Left lobe of liver (tissue), 2 donors: ENCODE measurements around the gene NGEF. TPM values are rescaled to one million over a fixed set of nuclear protein-coding genes. Genes with fewer than 3 reads are reported as not detected.

Source experiments
- ATAC-seq: fragments of 200-7000 bp; cut with Tn5 transposase; one replicate; pipeline ENCODE4 v1.9.1; 2020; ENCODE audit warnings: mild to moderate bottlenecking, moderate library complexity
- DNase-seq: peaks from one replicate; pipeline ENCODE4 v3.0.0-alpha.2; 2020; ENCODE audit warnings: low spot score
- total RNA-seq: library from RNA; stranded (reverse); gene quantifications from one replicate; pipeline ENCODE4 v1.2.1, GENCODE V29; 2021
- donor health status: DM: no; HTN: no; CAD: no; lungs with moderate emphysema.
- donor health status: DM: no; HTN: yes; CAD: no.

NGEF gene
- total RNA-seq, 1 donor from 2014 or later, result 23.7 TPM

DNA sequence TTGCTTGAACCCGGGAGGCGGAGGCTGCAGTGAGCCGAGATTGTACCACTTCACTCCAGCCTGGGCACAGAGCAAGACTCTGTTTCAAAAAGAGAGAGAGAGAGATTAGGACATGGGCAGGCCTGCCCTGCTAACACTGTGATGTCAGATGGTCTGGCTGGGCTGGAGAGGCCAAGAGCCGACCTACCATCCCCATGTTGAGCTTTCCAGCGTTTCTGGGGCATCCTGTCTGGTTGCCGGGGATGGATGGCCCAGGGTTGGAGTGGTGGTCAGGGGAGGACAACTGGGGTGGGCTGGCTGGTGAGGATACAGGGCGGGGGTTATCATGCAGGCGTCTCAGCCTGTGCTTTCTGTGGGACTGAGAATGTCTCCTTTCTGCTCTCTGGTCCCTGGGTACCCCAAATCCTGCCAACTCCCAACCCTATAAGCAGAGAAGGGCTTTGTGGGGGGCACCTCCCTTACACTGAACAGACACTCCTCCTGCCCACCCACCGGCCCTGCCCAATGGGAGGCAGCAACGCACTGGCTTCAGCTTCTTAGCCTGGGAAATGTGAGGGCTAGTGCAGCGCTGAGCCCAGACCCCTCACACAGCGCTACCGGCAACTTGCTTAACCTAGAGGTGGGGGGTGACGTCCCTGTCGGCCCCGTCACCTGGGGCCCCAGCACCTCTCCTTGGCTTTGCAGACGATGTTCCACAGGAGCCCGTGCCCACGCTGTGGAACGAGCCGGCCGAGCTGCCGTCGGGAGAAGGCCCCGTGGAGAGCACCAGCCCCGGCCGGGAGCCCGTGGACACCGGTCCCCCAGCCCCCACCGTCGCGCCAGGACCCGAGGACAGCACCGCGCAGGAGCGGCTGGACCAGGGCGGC is 137.6 kb downstream of the NGEF start:
- ATAC-seq, result peak; percentile 23
- no peak for DNase-seq

DNA sequence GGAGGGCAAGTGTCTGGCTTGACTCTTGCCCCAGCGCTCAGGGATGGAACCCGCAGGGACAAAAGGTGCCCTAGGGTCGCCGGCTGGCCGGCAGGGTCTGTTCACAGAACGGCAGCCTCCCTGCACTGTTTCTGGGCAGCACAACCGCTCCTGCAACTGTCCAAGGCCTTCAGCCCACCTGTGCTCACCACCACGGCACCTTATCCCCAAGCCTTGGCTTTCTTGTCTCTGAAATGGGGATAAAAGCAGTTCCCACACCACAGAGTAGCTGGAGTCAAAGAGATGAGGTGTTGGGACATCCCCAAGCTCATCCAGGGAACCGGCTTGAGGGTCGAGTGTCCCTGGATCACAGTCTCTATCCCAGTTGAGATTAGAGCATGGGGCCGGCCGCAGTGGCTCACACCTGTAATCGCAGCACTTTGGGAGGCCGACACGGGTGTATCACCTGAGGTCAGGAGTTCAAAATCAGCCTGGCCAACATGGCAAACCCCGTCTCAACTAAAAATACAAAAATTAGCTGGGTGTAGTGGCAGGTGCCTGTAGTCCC is 138.3 kb downstream of the NGEF start:
- ATAC-seq, result no peak

DNA sequence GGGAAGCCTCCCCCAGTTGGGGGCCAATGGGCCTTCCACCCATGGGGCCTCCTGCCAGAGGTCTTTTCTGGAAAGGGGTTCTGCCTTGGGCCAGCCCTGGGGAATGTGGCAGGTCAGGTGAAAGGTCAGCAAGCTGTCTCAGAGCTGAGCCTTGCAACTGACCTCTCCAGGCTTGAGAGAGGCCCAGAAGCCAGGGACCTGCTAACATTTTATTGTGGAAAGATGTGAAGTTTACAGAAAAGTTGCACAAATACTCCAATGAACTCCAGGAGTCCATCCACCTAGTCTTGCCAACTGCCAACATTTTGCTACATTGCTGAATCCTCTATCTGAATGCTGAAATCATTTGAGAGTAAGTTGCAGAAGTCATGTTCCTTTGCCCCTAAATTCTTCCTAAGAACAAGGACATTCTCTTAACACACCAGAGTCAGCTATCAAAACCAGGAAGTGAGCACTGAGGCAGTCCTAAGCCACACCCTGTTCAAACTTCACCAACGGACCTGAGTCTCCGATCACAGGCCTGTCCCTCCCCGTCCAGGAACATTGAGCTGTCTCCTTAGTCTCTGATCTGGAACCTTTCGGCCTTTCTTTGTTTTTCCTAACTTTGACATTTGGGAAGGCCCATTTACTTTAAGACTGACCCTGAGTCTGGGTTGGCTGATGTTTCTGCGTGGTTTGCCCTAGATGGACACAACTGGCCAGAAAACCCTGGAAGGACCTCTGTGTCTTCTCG is 139.0 kb downstream of the NGEF start:
- DNase-seq (no peak), ATAC-seq (peak; percentile 22)

More for the DNA sequence above, 138.3 kb downstream of the NGEF start:
- DNase-seq, result no peak

DNA sequence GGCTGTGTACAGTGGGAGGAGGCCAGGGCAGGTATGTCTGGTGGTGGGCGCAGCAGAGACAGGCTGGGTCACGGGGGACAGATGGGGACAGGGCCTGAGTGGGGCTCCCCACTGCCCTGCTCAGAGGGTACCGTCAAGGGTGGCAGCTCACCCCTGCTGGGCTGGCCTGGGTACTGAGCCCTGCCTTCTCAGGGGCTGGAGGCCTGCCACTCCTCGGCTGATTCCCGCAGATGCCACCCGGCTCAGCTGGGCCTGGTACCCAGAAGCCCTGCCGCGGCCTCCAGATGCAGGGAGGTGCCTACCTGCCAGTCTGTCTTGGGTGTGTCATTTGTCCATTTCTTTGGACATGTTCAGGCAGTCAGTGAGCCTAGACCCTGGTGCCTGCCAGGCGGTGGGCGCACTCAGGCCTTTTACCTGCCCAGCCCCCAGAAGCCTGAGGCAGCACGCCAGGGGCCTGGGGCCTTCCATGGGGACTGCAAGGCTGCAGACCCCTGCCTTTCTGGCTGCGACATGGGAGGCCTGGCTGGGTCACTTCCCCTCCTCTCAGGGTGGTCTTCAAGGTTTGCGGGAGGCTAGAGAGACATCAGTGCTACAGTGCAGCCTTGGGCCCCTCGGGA is 139.7 kb downstream of the NGEF start:
- DNase-seq (no peak), ATAC-seq (no peak)

DNA sequence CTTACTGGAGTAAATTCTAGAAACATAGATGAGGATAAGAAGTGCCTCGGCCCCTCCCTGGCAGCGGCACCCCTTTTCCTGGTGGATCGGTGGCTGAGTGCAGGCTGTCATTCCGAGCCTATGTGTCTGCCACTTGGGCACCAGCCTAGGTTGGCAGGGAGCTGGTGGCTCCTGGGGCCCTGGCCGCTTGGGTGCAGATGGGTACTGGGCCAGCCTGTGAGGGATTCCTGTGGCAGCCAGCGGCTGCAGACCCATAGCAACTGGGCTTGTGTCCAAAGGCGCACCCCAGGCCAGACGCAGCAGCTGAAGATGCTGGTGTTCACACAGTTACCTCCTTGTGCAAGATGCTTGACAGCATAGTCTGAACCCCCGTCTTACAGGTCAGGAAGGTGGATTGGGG is 140.2 kb downstream of the NGEF start:
- DNase-seq, result no peak

DNA sequence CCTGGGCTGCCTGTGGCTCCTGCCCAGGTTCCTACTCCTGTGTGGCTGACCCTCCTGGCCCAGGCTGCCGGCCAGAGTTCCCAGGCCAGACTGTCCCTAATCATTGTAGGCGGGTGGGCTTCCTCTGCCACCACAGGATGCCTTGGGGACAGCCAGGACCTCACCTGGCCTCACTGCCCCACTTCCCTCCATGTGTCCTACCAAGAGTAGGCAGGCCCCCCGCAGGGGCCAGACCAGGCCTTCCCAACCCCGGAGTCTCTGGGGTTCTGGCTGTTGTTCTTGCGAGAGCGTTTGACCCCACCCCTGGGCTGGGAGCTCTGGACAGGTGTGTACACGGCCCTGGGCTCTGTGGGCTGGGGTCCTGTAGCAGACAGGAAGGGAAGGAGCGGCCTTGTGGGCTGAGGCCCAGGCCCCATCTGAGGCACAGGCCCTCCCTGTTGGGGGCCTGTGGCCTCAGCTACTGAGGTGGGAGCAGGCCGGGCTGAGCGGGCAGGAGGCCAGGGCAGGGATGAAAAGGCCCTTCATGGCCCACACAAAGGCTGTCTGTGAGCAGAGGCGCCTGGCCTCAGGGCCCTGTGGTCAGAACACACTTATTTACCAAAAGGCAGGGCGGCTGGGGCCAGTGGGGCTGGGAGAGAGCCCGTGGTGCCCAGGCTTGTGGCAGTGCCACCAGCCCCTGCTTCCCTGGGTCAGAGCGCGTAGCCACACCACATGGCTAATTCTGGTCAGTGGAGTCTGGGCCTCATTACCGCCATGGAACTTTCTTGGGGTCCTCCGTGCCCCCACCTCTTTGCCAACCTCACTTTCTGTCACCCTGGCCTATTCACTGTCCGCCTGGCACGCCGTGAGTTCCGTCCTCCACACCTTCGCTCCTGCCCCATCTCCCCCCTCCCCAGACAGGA is 141.0 kb downstream of the NGEF start:
- DNase-seq (peak; percentile 45), ATAC-seq (no peak)

More for the DNA sequence above, 140.2 kb downstream of the NGEF start:
- no peak for ATAC-seq

DNA sequence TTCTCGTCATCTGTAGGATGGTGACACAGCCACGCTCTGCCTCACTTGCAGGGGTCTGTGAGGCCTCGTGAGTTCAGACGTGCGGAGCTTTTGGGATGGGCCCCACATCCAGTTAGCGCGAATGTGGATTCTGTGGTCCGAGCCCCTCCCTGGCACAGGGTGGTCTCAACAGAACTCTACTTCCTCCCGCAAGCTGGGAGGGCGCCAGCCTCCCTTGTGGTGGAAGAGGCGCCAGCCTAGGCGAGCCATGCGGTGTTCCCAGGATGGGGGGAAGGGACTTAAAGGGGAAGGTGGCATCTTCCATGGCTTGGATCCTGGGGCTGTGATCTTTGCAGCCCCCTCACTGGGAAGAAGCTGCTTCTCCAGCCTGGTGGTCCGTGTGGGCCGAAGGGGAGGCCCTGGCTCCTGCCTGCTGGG is 141.6 kb downstream of the NGEF start:
- DNase-seq, result peak; percentile 44
- no peak for ATAC-seq

DNA sequence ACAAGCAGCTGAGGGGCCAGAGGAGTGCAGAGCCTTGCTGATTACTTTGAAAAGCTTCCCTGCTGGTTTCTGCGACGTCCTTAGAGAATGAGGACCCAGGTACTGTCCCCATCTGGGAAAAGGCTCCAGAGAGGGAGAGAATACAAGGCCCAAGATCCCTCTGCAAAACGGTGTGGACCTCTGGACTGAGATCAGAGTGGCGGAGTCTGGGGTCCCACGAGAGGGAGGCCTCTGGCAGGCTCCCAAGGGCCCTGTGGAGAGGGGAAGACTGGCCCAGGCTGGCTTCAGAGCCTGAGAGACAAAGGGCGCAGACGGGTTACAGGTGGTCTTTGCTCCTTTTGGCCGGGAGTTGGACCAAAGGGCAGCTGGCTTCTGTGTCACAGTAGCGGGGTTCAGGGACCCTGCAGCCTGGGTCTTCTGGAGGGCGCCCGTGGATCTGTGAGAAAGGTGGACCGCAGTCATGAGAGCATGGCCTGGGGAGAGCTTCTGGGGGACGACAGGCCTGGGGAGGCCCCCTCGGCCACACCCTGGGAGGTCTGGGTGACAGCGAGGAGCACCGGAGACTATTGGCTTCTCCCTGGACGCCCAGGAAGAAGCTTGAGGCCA is 142.2 kb downstream of the NGEF start:
- no peak for ATAC-seq
- DNase-seq, result peak; percentile 38

DNA sequence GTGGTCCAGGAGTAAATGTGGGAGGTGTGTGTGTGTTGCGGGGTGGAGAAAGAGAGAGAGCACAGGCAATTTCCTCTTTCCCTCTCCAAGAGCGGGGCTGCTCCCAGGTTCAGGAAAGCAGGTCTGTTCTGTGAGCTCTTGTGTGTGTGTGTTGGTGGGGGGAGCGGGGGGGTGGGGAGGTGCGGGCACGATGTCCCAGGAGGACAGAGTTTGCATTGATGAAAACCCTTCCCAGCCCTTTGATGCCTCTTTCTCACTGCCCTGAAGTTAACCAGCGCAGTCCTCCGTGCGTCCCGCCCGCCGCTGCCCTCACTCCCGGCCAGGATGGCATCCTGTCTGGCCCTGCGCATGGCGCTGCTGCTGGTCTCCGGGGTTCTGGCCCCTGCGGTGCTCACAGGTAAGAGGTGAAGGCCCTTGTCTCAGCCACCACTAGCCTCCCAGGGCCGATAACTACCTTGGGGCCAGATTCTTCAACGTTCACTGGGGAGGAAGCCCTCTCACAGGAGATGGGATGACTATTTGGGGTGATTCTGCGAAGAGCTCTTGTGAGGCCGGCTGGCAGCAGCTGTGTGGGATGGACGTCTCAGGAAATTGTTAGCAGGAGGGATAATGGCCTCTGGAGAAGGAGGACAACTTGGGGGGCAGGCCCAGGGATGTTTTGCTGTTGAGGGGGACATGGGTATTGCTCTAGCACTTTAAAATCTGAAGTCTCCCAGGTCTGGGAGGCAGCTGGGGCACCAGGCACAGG is 142.9 kb downstream of the NGEF start, which contains the start of gene SNORC:
Gene SNORC, plus strand, starts transcription at position 247 of the 748 bp plus-strand sequence. Its CDS starts 78 bp downstream, at position 325.
- DNase-seq (peak; percentile 33), ATAC-seq (no peak)

DNA sequence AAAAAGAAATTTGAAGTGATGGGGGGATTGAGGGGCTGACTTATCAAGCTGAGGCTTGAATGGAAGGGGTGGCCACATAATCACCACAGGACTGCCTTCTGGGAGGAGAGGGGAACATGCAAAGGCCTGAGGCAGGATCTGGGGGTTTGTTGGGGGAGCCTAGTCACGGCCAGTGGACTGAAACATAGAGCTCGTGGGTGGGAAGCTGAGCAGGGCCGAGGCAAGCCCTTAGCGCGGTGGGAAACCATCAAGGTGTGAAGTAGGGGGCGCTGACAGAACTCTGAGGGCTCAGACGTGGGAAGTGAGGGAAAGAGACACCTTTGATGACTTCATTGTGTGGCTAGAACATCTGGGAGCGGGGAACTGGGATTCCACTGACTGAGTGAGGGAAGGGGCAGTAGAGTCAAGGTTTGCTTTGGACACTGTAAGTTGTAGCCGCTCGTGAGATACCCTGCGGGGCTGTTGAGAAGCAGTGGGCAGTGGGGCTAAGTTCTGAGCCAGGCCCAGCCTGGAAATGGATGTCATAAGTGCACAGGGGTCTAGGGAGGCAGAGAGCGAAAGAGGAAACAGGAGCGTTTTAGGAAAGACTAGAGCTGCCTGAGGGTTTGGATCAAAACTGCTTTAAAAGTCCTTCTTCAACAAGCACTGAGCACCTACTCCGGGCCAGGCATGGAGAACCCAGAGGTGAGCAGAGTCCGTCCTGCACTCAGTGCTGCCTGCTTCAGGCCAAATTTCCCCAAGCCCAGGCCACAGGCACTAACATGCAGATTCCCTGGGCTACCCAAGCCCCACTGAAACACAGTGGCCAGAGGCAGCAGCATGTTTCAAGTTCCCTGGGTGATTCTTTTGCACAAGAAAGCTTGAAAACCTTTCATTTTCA is 143.7 kb downstream of the NGEF start:
- DNase-seq (peak; percentile 45), ATAC-seq (peak; percentile 63)

DNA sequence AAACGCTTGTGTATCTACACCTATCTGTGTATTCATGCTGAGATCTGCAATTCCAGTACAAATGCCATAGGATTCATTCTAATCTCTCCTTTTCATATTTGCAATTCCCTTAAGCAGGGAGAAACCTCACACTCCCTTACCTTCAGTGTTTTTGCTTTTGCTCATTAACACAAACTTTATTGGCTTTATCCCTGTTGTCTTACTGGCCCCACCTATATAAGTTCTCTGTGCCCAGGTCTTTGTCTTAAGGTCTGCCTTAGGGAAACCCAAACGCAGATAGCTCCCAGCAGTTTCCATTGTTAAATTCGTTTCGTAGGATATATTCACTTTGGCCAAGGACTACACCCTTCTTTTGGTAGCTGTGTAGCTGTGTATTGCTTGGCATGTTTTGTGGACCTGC is 147.0 kb downstream of the NGEF start:
- no peak for DNase-seq
- no peak for ATAC-seq

DNA sequence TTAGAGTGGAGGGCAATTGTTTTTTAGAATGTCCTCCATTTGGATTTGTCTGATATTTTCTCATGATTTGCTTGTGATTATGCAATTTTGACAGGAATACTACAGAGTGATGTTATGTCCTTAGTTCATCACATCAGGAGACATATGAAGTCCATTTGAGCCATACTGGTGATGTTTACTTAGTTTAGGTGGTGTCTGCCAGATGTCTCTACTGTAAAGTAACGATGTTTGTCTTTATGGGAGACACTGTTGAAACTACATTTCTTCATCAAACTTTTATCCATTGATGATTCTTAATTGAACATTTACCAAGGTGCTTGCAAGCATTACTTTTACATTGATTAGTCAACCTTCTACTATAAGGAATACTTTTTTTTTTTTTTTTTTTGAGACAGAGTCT is 147.9 kb downstream of the NGEF start:
- DNase-seq (no peak), ATAC-seq (no peak)

DNA sequence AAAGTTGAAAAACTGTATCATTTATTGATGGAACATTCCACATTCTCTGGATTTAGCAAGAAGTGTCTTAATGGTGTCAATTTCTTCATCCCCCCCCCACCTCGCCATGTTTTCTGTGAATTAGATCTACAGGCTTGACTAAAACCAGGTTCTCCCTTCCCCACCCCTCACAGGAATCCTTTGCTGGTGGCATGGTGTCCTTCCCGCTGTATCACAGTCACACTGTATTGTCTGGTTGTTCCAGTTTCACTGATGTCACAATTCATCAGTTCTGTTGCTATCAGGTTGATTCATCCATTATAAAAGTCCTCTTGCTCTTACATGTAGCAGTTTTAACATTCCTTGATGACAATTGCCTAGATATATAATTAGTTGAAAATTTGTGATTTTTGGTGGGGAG is 149.1 kb downstream of the NGEF start:
- DNase-seq (no peak), ATAC-seq (no peak)

DNA sequence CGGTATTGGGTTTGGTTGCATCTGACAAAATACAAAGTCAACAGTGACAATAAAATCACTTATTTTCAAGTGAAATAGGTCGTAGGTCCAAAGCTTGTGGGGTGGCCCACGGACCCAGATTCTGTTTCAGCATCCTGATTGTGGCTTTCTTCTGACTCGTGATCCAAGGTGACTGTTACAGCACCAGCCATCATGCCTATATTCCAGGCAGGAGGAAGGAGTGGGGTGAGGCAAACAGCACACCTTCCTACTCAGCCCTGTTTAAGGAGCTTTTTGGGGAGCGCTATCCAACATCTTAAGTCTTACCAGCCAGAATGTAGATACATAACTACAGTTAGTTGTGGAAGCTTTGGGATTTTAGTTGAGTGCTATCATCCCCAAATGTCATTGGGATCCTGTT is 151.7 kb downstream of the NGEF start:
- ATAC-seq, result no peak
- no peak for DNase-seq

DNA sequence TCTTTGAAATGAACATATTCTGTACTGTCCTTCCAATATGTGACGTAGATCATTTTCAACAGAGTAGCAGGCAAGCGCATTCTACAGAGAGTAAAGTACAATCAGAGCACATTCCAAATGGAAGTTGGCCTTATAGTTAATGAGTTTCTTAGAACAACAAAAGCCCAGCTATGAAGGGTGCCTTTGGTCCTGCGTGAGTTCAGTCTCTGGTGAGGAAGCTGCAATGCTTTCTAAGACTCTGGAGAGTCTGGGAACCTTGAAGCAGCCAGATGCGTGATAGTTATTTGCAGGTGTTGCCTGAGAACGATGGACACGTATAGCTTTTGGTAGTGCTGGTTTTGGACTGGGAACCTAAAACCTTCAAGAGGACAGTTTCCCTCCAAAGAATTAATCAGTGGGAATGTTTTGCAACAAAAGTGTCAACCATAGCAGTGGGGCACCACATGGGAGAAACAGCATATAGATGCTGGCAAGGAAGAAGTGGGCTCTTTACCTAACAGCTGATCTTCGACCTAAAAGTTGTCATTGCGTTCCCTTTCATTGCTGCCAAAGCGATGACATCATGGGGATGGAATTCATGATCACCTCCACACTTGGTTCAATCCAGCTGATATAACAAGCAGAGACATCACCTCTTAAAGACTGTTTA is 152.3 kb downstream of the NGEF start:
- ATAC-seq, result peak; percentile 67

DNA sequence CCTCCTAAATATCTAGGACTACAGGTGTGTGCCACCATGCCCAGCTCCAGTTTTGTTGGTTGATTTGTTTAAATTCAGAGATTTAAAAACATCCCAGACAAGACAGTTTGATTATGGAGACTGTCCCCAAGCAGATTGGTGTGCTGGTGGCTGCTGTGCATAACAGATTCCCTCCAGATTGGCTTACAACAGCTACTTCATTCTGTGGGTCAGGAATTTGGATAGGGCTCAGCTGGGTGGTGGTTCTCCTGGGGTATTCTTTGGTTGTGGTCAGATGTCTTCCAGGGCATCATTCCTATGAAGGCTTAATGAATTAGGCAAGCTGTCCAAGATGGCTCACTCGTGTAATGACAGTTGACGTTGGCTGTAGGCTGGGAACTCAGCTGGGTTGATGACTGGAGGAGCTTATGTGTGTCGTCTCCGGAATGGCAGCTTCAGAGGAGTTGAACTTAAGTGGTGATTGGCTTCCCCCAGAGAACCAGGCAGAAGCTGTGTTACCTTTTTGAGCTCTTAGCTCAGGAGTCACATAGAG is 153.6 kb downstream of the NGEF start:
- DNase-seq (no peak), ATAC-seq (no peak)

More for the DNA sequence above, 152.3 kb downstream of the NGEF start:
- peak; percentile 58 for DNase-seq

DNA sequence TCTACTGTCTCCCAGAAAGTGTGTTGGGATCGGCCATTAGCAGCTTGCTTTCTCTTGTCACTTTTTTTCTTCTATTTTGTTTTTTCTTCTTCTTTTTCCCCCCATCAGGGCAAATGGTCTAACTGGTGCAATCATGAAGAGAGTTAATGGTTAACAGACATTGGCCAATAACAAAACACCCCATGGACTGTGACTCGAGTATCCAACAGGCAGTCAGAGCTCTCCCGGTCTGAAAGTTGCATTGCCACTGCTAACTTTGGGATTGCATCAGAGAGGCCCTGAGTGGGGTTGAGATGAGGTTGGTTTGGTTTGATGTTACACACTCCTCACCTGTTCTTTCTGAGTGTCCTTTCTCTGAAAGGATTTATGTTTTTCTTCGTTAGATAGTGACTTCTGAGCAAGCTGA is 155.9 kb downstream of the NGEF start:
- DNase-seq (peak; percentile 87), ATAC-seq (peak; percentile 74)
